ENCODE data around the gene ADORA1.

The ADORA1 gene

DNA sequence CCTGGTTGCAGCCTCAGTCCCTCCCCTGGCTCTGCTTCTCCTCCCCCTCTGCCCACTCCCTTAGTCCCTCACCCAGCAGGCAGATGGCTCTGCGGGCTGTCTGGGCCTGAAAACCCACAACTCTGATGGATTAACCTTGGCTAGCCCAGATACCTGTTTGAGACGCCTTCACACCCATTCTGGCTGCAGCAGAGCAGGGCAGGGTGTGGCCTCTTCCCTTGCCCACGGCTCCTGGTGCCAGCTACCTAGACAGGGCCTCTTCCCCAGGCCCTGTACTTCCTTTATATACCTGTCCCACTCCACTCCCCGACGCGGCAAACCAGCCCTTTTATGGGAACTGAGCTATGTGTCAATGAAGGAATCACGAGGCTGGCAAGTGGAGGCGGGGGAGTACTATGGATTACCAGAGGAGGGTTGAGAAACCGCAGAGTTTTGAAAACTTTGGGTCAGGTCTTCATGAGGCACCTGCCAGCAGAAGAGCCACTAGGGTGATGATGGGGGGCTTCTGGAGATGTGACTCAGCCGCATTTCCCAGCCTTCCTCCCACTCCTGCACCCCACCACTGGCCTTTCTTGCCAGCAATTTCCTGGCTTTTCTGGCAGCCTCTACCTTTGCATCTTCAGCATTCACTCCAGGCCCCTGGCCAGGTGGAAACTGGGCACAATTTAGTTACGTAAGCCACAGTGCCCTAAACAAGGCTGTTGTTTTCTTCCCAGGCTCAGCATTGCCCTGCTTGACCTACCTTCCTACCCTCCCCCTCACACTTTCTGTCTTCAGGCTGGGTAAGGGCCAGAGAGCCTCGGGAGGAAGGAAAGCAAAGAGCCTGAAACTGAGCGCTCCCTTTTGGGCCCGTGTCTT, 59.1 kb downstream of the ADORA1 start, which contains the start of gene CHI3L1:
TSS of gene CHI3L1 (minus strand) at position 259 of the 858 bp plus-strand sequence. CDS start at position 178, 81 bp downstream.
- no peak for DNase-seq (ENCODE audit: low read depth)

DNA sequence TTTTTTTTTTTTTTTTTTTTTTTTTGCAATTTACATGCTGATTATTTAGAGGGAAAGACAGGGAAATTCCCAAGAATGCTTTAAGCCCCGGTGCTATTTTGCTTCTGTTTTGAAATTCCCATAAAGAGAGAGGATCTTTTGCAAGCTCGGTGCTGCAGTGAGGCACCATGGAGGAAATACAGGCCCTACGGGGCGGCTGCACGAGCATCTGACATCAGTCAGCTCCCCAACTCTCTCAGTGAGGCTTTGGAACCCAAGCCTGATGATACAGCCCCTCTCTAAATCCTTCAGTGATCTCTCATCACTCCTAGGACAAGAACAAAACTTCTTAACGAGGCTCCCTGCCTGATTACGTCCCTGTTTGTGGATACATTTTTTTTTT, 59.8 kb downstream of the ADORA1 start:
- no peak for DNase-seq (ENCODE audit: low read depth)

DNA sequence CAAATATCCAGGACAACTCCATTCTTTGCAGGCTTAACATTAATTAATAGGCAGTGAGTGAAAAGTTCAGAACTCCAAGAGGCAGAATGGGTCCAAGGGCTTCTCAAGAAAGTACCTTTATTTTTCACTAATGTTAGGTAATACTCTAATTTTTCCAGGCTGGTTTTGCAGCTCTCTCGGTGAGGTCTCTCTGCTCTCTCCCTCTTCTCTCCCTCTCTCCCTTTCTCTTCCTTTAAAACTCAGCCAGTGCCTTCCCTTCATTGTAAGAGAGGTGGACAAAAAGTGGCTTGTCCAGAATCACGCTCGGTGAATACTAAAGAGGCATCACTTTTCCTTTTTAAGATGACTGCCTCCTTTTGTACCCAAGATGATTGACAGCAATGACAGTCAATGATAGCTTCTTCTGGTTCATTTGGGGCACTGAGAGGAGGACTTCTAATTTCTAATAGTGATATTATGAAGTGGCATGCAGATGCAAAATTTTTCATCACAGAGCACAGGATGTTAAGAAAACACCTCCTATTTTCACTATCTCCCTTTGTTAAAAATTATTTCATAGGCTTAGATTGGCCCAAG, 60.3 kb downstream of the ADORA1 start:
- no peak for DNase-seq (ENCODE audit: low read depth)

DNA sequence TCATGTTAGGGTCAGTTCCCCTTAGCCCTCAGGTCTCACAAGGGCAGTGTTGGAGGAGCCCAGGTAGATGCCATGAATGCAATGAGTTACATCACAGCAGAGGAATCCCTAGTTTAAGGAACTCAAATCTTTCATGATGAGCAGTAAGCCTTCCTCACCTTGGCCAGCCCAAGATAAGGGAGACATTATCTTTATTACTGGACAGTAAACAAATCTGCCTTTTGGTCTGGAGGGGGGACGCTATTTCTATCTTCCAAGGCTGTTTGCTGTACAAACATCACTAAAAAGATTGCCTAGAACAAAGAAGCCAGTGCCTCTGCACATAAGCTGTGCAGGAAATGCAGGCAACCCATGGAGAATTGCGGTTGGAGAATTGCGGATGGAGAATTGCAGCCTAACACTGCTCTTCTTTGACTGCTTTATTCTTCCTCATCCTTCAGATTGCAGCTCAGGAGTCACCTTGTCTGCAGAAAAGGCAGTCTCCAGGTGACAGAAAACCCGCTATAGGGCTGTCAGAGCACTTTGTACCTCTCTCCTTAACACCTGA, 61.2 kb downstream of the ADORA1 start:
- DNase-seq (ENCODE audit: low read depth) = no peak

DNA sequence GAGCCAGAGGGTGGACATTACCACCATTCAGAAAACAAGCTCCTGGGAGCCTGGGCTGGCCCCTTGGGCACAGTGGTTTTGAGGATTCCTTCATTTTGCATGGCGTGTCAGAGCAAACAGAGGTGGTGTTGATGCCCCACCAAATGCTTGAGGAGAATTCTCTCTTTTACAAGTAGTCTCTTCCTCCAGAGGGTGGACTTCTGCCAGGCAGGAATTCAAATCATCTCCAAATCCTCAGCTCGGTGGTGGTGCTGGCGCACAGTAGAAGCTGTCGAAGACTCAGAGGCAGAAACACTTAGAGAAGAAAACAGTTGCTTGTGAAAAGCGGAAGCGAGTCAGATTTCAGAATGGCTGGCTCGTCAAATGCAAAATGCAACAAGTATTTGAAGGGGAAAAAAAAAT, 62.4 kb downstream of the ADORA1 start:
- no peak for DNase-seq (ENCODE audit: low read depth)

- DNase-seq (ENCODE audit: low read depth) = no peak
Observed at GRCh38 chr1:203190949-203191348, 63.4 kb downstream of the ADORA1 start.

DNA sequence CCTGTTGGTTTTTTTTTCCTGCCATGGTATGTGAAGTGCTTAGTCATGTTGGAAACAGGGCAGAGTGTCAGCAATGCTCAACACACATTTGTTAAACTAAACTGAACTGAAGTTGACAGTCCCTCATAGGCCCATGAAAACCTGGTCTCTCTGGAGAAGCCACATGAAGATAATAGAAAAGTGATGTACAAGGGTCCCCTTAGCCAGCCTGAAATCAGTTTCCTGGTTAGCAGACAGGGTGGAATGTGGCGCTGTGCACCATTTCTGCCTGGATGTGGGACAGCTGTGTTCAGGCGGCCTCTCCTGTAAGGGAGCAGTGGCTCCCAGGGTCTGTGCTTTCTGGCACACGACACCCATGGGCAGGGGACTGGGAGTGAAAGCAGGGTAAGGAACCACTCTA, 68.8 kb downstream of the ADORA1 start:
- DNase-seq (ENCODE audit: low read depth) = no peak

DNA sequence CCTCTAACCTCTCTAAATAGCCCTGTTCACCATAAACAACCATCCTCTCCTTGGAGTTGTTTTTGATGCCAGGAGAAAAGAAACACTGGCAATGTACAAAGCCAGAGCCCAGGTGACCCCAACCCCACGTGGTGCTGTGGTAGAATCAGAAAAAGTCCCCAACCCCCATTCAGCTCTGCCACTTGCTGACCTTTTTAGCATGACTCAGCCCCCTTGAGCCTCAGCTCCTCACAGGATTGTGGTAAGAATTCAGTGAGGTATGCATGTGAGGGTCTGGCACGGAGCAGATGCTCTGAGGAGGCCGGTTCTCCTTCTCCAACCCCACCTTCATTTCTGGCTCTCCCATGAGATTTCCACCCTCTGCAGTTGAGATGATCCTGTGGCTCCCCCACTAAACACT, 70.1 kb downstream of the ADORA1 start:
- no peak for DNase-seq (ENCODE audit: low read depth)

DNA sequence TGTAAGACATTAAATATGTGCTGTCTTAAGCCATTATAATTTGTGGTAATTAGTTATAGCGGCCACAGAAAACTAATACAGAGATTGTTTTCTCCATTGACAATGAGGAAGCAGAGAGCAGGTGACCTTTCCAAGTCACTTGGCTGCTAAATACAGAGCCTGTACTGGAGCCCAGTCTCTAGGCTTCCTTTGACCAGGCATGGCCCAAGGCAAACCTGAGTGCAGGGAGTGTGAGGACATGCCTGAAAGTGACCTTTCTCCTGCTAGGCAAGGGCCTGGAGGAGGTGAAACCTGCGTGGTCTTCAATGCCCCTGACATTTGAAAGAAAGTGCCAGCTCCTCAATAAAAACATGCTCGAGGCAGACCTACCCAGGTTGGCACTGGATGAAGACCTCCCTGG, 71.5 kb downstream of the ADORA1 start:
- DNase-seq (ENCODE audit: low read depth) = no peak

- no peak for DNase-seq (ENCODE audit: low read depth)
Observed at GRCh38 chr1:203199481-203199815, 71.9 kb downstream of the ADORA1 start.

DNA sequence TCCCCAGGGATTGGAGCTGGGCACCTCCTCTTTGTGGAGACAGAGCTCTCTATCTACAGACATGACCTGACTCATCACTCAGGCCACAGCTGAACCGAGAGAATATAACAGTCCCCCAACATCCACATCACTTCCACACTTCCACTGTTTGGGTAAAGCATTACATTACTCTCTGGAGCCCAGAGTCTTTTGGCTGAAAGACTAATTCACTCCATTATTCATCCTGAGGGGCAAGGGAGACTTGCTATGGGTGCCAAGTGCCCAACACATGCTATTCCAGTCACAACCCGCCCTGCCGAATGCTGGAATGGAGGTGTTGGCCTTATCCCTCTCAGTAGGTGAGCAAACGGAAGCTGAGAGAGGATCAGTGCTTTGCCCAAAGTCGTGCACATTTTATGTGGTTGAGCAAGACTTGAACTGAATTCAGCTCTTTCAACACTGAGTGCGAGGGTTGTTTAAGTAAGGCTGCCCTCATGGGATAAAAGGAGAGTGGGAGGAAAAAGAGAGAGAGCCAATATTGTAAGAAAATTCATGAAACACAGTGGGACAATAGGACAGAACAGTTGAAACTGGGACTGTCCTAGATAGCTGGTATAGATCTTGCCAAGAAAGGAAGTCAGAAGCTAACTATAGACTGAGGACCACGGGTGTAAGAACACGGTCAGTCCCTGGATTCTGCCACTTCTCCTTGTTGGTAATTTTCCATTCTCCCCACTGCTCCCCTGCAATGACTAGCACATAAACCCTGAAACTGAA, 72.5 kb downstream of the ADORA1 start:
- DNase-seq (ENCODE audit: low read depth) = no peak

DNA sequence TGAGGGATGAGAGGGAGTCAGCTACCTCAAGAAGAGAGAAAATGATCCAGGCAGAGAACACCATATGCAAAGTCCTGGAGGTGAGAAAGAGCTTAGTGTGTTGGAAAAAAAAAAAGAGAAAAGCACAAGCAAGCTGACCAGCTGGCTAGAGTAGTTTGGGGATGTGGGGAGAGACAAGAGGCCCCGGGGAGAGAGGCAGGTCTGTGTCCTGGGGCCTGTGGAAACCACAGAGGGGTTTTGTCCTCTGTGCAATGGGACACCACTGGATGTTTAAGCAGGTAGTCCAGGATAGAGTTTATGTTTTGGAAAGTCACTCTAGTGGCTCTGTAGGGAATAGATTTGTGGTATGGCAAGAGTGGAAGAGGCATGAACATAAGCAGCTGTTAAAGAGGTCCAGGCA, 73.4 kb downstream of the ADORA1 start:
- DNase-seq (ENCODE audit: low read depth) = no peak

DNA sequence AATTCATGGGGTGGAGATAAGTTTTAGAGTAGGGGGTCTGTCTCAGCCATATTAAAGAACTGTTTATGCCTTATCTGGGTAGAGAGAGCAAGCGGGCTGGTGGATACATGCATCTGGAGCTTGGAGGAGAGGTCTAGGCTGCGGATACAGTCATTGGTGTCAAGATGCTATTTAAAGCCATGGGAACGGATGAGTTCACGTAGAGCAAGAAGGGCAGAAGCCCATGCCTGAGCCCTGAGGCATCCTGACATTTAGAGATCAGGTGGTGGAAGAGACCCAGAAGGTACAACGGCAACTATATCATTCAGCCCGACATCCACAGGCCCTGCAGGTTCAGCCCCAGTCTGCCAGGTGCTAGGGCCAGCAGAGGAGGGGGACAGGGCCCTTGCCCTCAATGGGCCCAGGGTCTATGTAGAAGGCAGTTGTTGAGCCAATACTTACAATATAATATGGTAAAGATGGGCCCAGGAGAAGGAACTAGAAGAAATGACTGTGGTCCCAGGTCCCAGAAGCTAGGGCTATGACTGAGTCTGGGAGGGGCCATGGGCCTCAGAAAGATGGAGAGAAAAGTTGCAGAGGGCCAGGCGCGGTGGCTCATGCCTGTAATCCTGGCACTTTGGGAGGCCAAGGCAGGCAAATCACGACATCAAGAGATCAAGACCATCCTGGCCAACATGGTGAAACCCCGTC, 74.1 kb downstream of the ADORA1 start:
- no peak for DNase-seq (ENCODE audit: low read depth)

DNA sequence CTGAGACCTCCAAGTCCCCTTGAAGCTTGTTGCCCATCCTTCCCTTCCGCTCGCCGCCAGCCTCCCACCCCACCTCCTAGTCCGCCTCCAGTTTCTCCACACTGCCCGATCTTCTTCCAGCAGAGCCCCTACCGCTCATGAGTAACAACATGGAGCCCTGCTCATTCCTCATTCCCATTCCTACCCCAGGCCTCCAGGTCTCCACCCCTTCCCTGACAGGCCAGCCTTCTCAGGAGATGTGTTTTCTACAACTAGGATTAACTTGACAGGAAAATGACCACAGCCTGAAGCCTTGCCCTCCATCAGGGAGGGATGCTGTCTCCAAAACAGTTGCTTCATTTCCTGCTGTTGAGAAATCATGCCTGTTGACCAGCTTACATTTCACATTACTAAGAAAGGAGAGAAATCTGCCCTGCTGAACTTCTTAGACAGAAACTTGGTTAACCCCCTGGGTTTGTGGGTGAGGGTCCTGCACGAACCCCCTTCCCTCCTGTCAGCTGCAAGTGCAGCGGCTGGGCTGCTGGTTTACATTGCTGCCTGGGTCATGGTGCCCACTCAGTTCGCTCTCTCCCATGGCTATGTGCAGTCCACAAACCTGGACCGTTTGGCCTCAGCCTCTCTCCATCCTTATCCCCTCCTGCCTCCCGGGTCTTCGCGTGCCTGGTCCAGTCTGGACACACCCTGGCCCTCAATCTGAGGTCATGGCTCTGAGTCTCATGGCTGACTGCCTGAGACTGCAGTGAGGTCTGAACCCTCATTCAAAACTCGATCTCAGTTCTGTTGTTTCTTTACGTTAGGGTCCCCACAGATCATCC, 75.1 kb downstream of the ADORA1 start:
- no peak for DNase-seq (ENCODE audit: low read depth)

DNA sequence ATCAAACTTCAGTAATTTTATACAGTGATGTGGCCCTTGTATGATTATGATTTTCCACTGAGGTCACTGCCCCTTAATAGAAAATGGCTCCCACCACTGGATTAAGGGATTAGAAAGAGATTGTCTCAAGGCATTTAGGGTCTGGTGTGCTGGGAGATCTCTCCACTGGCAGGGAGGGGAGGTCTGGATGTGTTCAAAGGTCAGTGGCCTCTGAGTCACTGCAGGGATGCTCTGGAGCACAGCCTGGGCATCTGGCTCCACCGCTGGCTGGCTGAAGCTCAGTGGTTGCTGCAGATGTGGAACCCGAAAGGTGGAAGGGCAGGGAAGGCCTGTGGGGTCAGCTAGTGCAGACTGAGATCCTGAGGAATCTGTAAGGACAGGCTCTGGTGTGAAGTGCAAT, 77.2 kb downstream of the ADORA1 start:
- no peak for DNase-seq (ENCODE audit: low read depth)

- no peak for DNase-seq (ENCODE audit: low read depth)
Observed at GRCh38 chr1:203206129-203206687, 78.7 kb downstream of the ADORA1 start.

DNA sequence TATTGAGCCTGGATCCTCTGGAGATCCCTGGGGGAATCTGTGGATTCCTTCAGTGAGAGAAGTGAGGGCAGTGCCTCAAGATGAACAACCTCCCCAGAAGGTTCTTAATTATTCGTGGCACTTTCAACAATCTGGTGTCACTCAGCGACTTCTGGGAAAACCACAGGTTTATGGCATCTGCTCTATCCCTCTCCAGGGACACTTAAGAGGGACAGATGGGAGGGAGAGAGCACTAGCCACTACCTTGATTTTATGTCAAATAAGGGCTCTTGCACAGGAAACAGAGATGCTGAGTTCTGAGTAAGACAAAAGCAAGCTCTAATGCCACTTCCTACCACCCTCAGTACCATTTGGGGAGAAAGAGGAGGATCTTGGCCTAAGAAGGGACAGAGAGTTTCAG, 80.2 kb downstream of the ADORA1 start:
- DNase-seq (ENCODE audit: low read depth) = no peak

DNA sequence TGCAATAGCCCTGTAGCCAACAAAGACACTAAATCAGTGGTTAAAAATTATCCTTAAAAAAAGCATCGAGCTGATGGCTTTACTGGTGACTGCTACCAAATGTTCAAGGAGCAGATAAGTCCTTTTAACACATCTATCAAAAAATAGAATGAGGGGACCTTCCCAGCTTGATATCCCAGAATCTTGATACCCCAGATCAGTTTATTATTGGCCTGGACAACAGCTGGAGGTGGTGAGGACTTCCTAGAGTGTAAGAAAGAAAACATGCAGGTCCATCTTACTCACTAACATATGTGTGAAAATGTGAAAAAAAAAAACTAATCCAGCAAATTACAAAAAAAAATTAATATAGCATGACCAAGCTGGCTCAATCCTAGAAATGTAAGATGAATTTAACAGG, 80.7 kb downstream of the ADORA1 start:
- no peak for DNase-seq (ENCODE audit: low read depth)

DNA sequence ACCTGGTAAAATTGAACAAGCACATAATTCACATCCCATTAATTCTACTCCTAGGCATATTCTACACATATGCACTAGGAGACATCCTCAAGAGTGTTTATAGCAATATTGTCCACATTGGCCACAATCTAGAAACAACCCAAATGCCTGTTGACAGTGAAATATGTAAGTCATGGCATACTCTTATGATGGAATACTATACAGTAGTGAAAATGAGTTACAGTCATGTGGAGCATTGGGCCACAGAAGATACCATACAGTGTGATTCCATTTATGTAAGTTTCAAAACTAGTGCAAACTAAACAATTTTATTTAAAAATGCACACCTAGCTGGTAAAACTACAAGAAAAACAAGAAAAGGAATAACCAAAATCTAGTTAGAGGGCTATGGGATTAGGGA, 82.8 kb downstream of the ADORA1 start:
- DNase-seq (ENCODE audit: low read depth) = no peak

DNA sequence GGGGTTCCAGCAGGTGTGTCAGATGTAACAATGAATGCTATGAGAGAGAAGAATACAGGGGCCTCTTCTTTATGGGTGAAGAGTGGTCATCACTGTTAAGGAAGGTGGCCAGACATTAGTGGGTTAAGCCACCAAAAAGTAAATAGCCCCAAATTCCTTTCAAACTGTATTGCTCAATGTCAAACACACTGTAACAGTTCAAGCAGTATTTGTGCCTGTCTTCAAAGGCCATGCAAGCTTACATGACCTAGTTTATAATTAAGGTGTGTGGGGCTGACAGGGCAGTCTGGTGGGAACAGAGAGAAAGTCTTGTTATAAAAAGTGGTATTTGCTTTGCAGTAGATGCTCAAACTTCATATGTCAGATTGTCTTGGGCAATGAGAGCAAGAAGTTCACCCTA, 83.5 kb downstream of the ADORA1 start:
- no peak for DNase-seq (ENCODE audit: low read depth)

GRCh38 chr1:203211812-203212211, 84.3 kb downstream of the ADORA1 start:
- no peak for DNase-seq (ENCODE audit: low read depth)
